HFF-Myc (cell line): Measurements from ENCODE around the gene ABTB1.

Source experiments
- DNase-seq: peaks from one replicate; pipeline ENCODE4 v3.0.0-alpha.2; 2011; ENCODE audit warnings: low read depth; ENCODE audit errors: extremely low read depth
- H3K4me3 ChIP-seq: replicated peaks from 2 replicates; pipeline ENCODE4 v1.5.1; 2011; ENCODE audit warnings: low read depth, mild to moderate bottlenecking, control low read depth, low read length
- TF ChIP-seq, protein P1 (sequence below): IDR thresholded peaks from 2 replicates; pipeline ENCODE4 v1.5.1; 2012; ENCODE audit warnings: mild to moderate bottlenecking, low read depth, low read length, control low read depth; ENCODE audit errors: missing control alignments

The ABTB1 gene

GRCh38 chr3:127711896-127712295 is 39.1 kb downstream of the ABTB1 start:
- TF ChIP-seq, protein P1, sequence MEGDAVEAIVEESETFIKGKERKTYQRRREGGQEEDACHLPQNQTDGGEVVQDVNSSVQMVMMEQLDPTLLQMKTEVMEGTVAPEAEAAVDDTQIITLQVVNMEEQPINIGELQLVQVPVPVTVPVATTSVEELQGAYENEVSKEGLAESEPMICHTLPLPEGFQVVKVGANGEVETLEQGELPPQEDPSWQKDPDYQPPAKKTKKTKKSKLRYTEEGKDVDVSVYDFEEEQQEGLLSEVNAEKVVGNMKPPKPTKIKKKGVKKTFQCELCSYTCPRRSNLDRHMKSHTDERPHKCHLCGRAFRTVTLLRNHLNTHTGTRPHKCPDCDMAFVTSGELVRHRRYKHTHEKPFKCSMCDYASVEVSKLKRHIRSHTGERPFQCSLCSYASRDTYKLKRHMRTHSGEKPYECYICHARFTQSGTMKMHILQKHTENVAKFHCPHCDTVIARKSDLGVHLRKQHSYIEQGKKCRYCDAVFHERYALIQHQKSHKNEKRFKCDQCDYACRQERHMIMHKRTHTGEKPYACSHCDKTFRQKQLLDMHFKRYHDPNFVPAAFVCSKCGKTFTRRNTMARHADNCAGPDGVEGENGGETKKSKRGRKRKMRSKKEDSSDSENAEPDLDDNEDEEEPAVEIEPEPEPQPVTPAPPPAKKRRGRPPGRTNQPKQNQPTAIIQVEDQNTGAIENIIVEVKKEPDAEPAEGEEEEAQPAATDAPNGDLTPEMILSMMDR: no peak
- H3K4me3 ChIP-seq: no peak overlapping the region
- DNase-seq: no peak

DNA sequence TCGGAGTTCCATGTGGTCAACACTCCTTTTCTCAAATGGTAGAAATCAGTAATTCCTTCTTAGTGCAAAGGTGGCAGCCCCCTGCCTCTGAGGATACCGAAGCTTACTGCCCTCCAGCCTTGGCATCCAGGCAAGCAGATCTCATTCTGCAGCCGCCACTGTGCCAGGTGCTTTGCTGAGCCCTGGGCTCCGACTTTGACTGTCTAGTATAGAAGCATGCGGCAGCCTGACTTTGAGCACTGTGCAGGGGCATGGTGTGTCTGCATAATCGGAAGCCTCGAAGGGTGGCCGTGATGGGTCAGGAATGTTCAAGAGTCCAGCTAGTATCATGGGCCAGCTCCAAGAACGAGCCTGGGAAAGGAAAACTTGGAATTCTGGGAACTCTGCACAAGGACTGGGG is 39.7 kb downstream of the ABTB1 start:
- no peak for DNase-seq
- TF ChIP-seq, protein P1: no peak
- no peak overlapping the region for H3K4me3 ChIP-seq

DNA sequence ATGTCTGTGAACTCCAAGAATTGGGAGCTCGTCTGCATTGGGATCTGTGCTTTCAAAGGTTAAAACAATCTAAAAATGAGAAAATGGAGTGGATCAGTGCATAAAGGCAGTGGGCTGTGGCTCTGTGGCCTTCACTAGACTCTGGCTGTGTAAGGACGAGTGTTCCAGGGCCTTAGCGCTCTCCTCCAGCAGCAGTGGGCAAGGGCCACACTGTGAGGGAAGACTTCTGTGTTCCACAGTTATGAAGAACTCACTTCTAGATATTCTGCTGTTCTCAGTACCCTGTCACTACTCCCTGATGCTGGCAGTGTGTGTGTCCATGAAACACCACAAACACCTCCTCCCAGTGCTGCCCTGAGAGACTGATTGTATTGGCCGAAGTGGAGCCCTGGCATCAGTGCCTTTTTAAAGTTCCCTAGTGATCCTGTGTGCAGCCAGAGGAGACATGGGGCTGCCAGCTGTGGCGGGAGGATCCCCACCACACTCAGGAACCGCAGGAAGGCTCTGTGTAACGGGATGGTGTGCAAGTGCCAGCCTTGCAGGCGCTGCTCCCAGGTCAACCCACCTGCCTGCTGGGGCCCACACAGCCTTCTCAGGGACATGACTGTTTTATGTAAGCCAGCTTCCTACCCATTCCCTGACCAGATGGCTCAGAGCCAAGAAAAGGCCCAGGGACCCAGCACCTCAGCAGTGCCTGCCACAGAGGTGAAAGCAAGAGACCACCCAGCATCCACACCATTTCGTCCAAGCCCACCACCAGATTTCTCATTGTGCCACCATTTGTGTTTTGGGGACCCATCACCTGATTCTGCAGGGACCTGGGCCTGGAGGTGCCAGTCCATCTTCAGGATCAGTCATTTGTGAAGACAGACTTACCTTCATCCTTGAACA is 40.4 kb downstream of the ABTB1 start:
- no peak for DNase-seq
- TF ChIP-seq, protein P1: no peak
- H3K4me3 ChIP-seq: no peak overlapping the region

DNA sequence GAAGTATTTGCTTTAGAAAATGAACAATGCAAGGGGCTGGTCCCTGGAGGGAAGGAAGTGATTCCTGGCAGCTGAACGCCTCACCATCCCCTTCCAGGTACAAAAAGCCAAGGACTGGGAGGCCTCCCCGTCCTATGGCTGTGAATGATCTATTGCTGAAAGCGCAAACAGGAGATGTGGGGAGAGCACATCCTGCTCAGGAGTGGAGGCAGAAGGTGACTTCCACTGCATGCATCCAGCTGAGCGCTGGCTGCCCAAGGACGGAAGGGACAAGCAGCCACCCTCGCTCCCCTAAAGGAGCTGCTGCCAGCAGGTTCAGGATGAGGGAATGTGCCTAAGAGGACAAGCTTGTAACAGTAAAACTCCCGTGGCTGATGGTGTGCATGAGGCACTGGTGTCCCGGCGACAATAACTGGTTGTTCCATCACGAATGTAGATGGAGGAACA is 41.4 kb downstream of the ABTB1 start:
- TF ChIP-seq, protein P1: no peak
- no peak for DNase-seq
- no peak overlapping the region for H3K4me3 ChIP-seq

GRCh38 chr3:127714866-127715265 is 42.1 kb downstream of the ABTB1 start:
- no peak for DNase-seq
- TF ChIP-seq, protein P1: no peak

DNA sequence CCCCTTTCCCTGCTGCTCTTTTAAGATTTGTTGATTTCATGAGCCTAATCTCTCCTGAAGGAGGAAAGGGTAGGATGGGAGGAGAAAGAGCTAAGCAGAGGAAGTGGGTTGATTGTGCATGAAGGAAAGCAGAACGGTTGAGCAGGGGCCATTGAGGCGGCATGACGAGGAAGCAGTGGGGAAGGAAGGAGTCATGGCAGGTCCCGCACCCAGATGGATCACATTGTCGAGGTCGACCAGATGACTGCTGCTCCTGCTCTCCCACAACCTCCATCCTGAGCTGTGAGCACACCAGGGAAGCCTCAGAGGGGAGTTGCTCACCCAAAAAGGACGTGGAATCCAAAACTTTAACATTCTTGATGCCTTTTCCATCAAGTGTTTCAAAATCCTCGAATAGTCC is 42.8 kb downstream of the ABTB1 start:
- H3K4me3 ChIP-seq: no peak overlapping the region
- TF ChIP-seq, protein P1: no peak
- DNase-seq: no peak

More at GRCh38 chr3:127714866-127715265, 42.1 kb downstream of the ABTB1 start:
- H3K4me3 ChIP-seq: no peak overlapping the region
